Subcutaneous preadipocyte (primary cell): ENCODE measurements around the gene HIC1. TPM values are rescaled to one million over a fixed set of nuclear protein-coding genes. Genes with fewer than 3 reads are reported as not detected.

Experiments used
- small RNA-seq: library from RNA; depleted of rRNA; stranded (forward); fragments of <200 nt; gene quantifications from one replicate; pipeline ENCODE3, GENCODE V24; 2012
- total RNA-seq: library from RNA; depleted of rRNA; stranded (reverse); fragments of >200 nt; gene quantifications from 2 replicates; pipeline ENCODE4 v1.2.3, GENCODE V29; 2012

HIC1 gene
- total RNA-seq, result 33.8 and 45.6 TPM in 2 replicates

GRCh38 chr17:2054512-2055291 lies at the start of gene HIC1:
TSS of gene HIC1 (plus strand) at chr17:2055103. CDS start at chr17:2056691, 1,588 bp downstream.

GRCh38 chr17:2025220-2025621 lies 29.7 kb upstream of the HIC1 start, which contains the start of gene RTN4RL1:
TSS of gene RTN4RL1 (minus strand) at chr17:2025334. CDS start at chr17:2024865, 469 bp downstream.

GRCh38 chr17:2029911-2030778 lies 24.8 kb upstream of the HIC1 start, which contains the start of gene DPH1:
TSS of gene DPH1 (plus strand) at chr17:2030153. CDS start at chr17:2030170, 17 bp downstream.

DNA sequence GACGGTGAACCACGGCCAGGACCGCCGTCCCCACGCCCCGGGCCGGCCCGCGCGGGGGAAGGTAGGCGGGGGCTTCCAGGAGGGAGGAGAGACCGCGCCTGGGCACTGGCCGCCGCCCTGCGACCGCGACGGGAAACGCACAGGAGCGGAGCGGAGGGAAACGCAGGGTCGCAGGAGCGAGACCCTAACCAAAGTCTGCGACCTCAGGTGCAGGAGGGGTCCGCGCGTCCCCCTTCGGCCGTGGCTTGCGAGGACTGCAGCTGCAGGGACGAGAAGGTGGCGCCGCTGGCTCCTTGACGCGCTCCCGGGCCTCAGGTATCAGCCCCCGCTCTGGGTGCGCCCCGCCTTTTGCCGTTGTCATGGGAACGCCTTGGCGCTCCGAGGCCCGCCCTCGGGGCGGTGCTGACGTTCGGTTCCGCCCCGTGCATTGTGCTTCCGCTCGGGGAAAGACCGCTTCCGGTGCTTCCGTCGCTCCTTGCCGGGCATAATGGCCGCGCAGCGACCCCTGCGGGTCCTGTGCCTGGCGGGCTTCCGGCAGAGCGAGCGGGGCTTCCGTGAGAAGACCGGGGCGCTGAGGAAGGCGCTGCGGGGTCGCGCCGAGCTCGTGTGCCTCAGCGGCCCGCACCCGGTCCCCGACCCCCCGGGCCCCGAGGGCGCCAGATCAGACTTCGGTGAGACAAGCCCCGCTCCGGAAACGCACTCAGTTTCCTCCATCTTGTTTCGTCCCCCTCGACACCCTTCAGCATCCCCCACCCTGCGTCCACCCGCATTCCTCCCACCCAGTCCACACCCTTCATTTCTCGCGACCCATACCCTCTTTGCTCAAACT lies 13.1 kb upstream of the HIC1 start, which contains the start of gene OVCA2:
Gene OVCA2, plus strand, starts transcription at position 462 of the 829 bp plus-strand sequence. Its CDS starts 26 bp downstream, at position 488.

Small RNAs within 50 kb of the gene (small RNA-seq; reads per million reads assigned to genes)
- not detected for gene AC090617.6
- not detected for gene AC090617.9
- gene MIR132, result 9.2 reads per million, percentile 95 among the genes with 10 or more reads in this experiment
- gene MIR212, result 3.8 reads per million, percentile 90 among the genes with 10 or more reads in this experiment
- gene OVCA2, result not detected

Other genes starting within 250 kb of the HIC1 start
- gene SMYD4, start 225.2 kb upstream of the HIC1 start, total RNA-seq, result 9.2 and 13.1 TPM in 2 replicates
- gene RPA1, start 225.1 kb upstream of the HIC1 start, total RNA-seq, result 19.0 and 20.6 TPM in 2 replicates
- gene RTN4RL1, start 29.8 kb upstream of the HIC1 start, total RNA-seq, result 0.20 and 2.6 TPM in 2 replicates
- gene DPH1, start 24.9 kb upstream of the HIC1 start, total RNA-seq, result 31.9 and 37.5 TPM in 2 replicates
- gene OVCA2, start 13.1 kb upstream of the HIC1 start, total RNA-seq, result 55.5 and 57.3 TPM in 2 replicates
- 28.0 and 38.2 TPM in 2 replicates for gene SMG6, start 248.7 kb downstream of the HIC1 start, total RNA-seq
- gene SRR, start 248.8 kb downstream of the HIC1 start, total RNA-seq, result 25.0 and 29.0 TPM in 2 replicates